Tibial nerve (tissue), 3 donors: Measurements from ENCODE around the gene TRPM2.
"Not testable (repeated sequence)": the region's sequence is repeated elsewhere in the genome, so short reads cannot be mapped to it uniquely, and the experiment has no call there.

Source experiments
- CTCF ChIP-seq, 5 experiments: fragments of 200-600 bp in 3 of 5; fragments of 450-650 bp in 2 of 5; sonication (generic) in 3 of 5; IDR thresholded peaks; one replicate each; pipeline ENCODE4 v1.5.1; 2016 to 2019; ENCODE audit warnings: antibody characterized with exemption in 5 of 5, mild to moderate bottlenecking in 3 of 5, moderate library complexity in 2 of 5
- POLR2A ChIP-seq, 2 donors: fragments of 450-650 bp; IDR thresholded peaks; one replicate each; pipeline ENCODE4 v1.6.1; 2017; ENCODE audit warnings: antibody characterized with exemption in 2 of 2, mild to moderate bottlenecking in 2 of 2, moderate library complexity in 2 of 2

GRCh38 chr21:44361903-44362302 is 8.5 kb downstream of the TRPM2 start:
- TF ChIP-seq CTCF, POLR2A (IDR thresholded peaks at IDR 0.05): not testable (repeated sequence)
